Endothelial cell of umbilical vein (primary cell): ENCODE data around the gene STX5.

Experiments used
- CTCF ChIP-seq, 2 donors: IDR thresholded peaks; 1 replicate in 1 of 2; 2 replicates in 1 of 2; pipeline ENCODE4 v1.5.1; 2011; ENCODE audit warnings: low read length in 2 of 2, mild to moderate bottlenecking in 2 of 2, moderate library complexity in 2 of 2, control low read depth in 1 of 2, inconsistent platforms in 1 of 2, low read depth in 1 of 2; ENCODE audit not compliant: insufficient read depth in 1 of 2; ENCODE audit errors: extremely low read depth in 1 of 2
- EZH2 ChIP-seq: IDR thresholded peaks from 2 replicates; pipeline ENCODE4 v1.6.1; 2012; ENCODE audit warnings: borderline replicate concordance, low read depth, mild to moderate bottlenecking, moderate library complexity, low read length, inconsistent platforms; ENCODE audit not compliant: severe bottlenecking
- JUN ChIP-seq: IDR thresholded peaks from 2 replicates; pipeline ENCODE4 v1.6.1; 2011; ENCODE audit warnings: borderline replicate concordance, low read depth; ENCODE audit not compliant: insufficient read length, insufficient read depth
- MAX ChIP-seq: IDR thresholded peaks from 2 replicates; pipeline ENCODE4 v1.6.1; 2011; ENCODE audit not compliant: insufficient read depth, insufficient read length
- POLR2A ChIP-seq: IDR thresholded peaks from 2 replicates; pipeline ENCODE4 v1.6.1; 2012; ENCODE audit warnings: low read depth, mild to moderate bottlenecking, control low read depth, low read length
- POLR2AphosphoS5 ChIP-seq: IDR thresholded peaks from 2 replicates; pipeline ENCODE4 v1.6.1; 2012; ENCODE audit warnings: low read depth, mild to moderate bottlenecking, control low read depth, low read length, moderate library complexity; ENCODE audit not compliant: insufficient read depth

- TF ChIP-seq CTCF (IDR thresholded peaks at IDR 0.05; ENCODE audit: extremely low read depth in 1 of 2, insufficient read depth in 1 of 2, low read depth in 1 of 2, low read length in 2 of 2) = no peak
- no peak for TF ChIP-seq POLR2A
- no peak for TF ChIP-seq POLR2AphosphoS5
- TF ChIP-seq EZH2 = no peak
- no peak for TF ChIP-seq JUN
- no peak for TF ChIP-seq MAX
Observed at GRCh38 chr11:62789576-62789975, 42.3 kb downstream of the STX5 start.
